ENCODE measurements around the gene ZNF75A. TPM values are rescaled to one million over a fixed set of nuclear protein-coding genes. Genes with fewer than 3 reads are reported as not detected.

ZNF75A gene
- total and polyA plus RNA-seq, 9 of the 15 experiments (the other 6 are each of a cell fraction or from before 2014, with no cell fraction given), result 7.2 to 24.5 (median 17.1) TPM

GRCh38 chr16:3282730-3283542 lies 22.4 kb upstream of the ZNF75A start, which contains the start of gene ZNF263 (continued):
- peak; percentile 95 for TF ChIP-seq ZBTB9 (CRISPR knock-in tag; IDR thresholded peaks at IDR 0.05)
- peak; percentile 42; the same call in 1 of the 2 replicates for TF ChIP-seq SOX6 (IDR thresholded peaks at IDR 0.05)
- no peak for TF ChIP-seq ZNF583 (CRISPR knock-in tag; IDR thresholded peaks at IDR 0.05)
- TF ChIP-seq HSF4 (CRISPR knock-in tag; IDR thresholded peaks at IDR 0.05; ENCODE audit: borderline replicate concordance), result no peak
- no peak for TF ChIP-seq DACH1 (IDR thresholded peaks at IDR 0.05; ENCODE audit: partially characterized antibody)
- no peak for TF ChIP-seq RFX7 (CRISPR knock-in tag; IDR thresholded peaks at IDR 0.05)
- peak; percentile 88 for TF ChIP-seq USF2 (CRISPR knock-in tag; IDR thresholded peaks at IDR 0.05)
- TF ChIP-seq PTRF (tag; IDR thresholded peaks at IDR 0.05), result no peak
- TF ChIP-seq ZNF586 (CRISPR knock-in tag; conservative IDR thresholded peaks at IDR 0.05), result no peak
- peak; percentile 99 for TF ChIP-seq CREM (IDR thresholded peaks at IDR 0.05; ENCODE audit: low read depth)
- no peak for TF ChIP-seq NFE2L1 (tag; IDR thresholded peaks at IDR 0.05; ENCODE audit: borderline replicate concordance, low read depth)
- no peak for TF ChIP-seq CHCHD3 (CRISPR knock-in tag; IDR thresholded peaks at IDR 0.05)
- TF ChIP-seq CBX8 (IDR thresholded peaks at IDR 0.05; ENCODE audit: borderline replicate concordance, extremely low read depth, low read depth, low read length, poor library complexity, severe bottlenecking), result no peak
- TF ChIP-seq SNIP1 (IDR thresholded peaks at IDR 0.05; ENCODE audit: low read depth), result no peak
- 0 out of 2 replicates have a peak, but pooled peaks have one; percentile 50 for TF ChIP-seq HIVEP1 (CRISPR knock-in tag; IDR thresholded peaks at IDR 0.05)
- TF ChIP-seq, protein P1, sequence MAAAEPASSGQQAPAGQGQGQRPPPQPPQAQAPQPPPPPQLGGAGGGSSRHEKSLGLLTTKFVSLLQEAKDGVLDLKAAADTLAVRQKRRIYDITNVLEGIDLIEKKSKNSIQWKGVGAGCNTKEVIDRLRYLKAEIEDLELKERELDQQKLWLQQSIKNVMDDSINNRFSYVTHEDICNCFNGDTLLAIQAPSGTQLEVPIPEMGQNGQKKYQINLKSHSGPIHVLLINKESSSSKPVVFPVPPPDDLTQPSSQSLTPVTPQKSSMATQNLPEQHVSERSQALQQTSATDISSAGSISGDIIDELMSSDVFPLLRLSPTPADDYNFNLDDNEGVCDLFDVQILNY (CRISPR knock-in tag; IDR thresholded peaks at IDR 0.05), result no peak
- no peak for TF ChIP-seq ID3 (CRISPR knock-in tag; IDR thresholded peaks at IDR 0.05)
- peak; percentile 65; the same call in 1 of the 2 replicates for TF ChIP-seq ID3 (tag; IDR thresholded peaks at IDR 0.05)
- peak; percentile 85 for TF ChIP-seq CBX1 (IDR thresholded peaks at IDR 0.05; ENCODE audit: low read depth)
- no peak for TF ChIP-seq HNRNPK (IDR thresholded peaks at IDR 0.05; ENCODE audit: low read depth, low read length, poor library complexity, severe bottlenecking)
- TF ChIP-seq, protein P2, sequence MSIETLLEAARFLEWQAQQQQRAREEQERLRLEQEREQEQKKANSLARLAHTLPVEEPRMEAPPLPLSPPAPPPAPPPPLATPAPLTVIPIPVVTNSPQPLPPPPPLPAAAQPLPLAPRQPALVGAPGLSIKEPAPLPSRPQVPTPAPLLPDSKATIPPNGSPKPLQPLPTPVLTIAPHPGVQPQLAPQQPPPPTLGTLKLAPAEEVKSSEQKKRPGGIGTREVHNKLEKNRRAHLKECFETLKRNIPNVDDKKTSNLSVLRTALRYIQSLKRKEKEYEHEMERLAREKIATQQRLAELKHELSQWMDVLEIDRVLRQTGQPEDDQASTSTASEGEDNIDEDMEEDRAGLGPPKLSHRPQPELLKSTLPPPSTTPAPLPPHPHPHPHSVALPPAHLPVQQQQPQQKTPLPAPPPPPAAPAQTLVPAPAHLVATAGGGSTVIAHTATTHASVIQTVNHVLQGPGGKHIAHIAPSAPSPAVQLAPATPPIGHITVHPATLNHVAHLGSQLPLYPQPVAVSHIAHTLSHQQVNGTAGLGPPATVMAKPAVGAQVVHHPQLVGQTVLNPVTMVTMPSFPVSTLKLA (conservative IDR thresholded peaks at IDR 0.05), result peak; percentile 90 to 94
- TF ChIP-seq MXI1 (IDR thresholded peaks at IDR 0.05; ENCODE audit: low read depth, low read length), result peak; percentile 47; the same call in 1 of the 2 replicates
- TF ChIP-seq KLF6 (CRISPR knock-in tag; IDR thresholded peaks at IDR 0.05; ENCODE audit: borderline replicate concordance), result peak; percentile 86; the same call in 1 of the 2 replicates
- TF ChIP-seq CHD1 (IDR thresholded peaks at IDR 0.05; ENCODE audit: low read length), result peak; percentile 94
